HepG2 (cell line): ENCODE results near the gene OXLD1. TPM values are rescaled to one million over a fixed set of nuclear protein-coding genes. Genes with fewer than 3 reads are reported as not detected.
A peak's percentile ranks its signal among the peaks of the same experiment; 100 is the strongest.

Source experiments
- CBX1 ChIP-seq: IDR thresholded peaks from one replicate; pipeline ENCODE4 v1.6.1; 2016; ENCODE audit warnings: antibody characterized with exemption, low read depth
- ELF4 ChIP-seq: sonication (generic); formaldehyde crosslinking; IDR thresholded peaks from 2 replicates; pipeline ENCODE4 v1.5.0; 2020; ENCODE audit warnings: missing genetic modification reagents, mild to moderate bottlenecking, moderate library complexity, borderline replicate concordance
- HHEX ChIP-seq: IDR thresholded peaks from 2 replicates; pipeline ENCODE4 v1.6.1; 2016; ENCODE audit warnings: control low read depth
- IRX3 ChIP-seq: sonication (generic); formaldehyde crosslinking; IDR thresholded peaks from 2 replicates; pipeline ENCODE4 v1.8.1; 2023; ENCODE audit warnings: mild to moderate bottlenecking, low read depth, missing genetic modification reagents, borderline replicate concordance
- KLF6 ChIP-seq: IDR thresholded peaks from 2 replicates; pipeline ENCODE4 v1.8.0; 2016; ENCODE audit warnings: missing biosample characterization, missing genetic modification reagents
- MXD4 ChIP-seq: IDR thresholded peaks from 2 replicates; pipeline ENCODE4 v1.6.1; 2016; ENCODE audit warnings: mild to moderate bottlenecking, missing biosample characterization, missing genetic modification reagents
- NR2F6 ChIP-seq, 2 experiments: IDR thresholded peaks; 2 replicates each; pipeline ENCODE4 v1.6.1; 2016; ENCODE audit warnings: antibody characterized with exemption in 1 of 2, mild to moderate bottlenecking in 1 of 2
- PTBP1 ChIP-seq: fragments of 200-400 bp; formaldehyde crosslinking; IDR thresholded peaks from 2 replicates; pipeline ENCODE4 v1.6.1; 2018; ENCODE audit warnings: low read length, low read depth; ENCODE audit not compliant: poor library complexity, severe bottlenecking
- RBAK ChIP-seq: sonication (generic); formaldehyde crosslinking; IDR thresholded peaks from 2 replicates; pipeline ENCODE4 v1.5.1; 2020; ENCODE audit warnings: mild to moderate bottlenecking, missing genetic modification reagents
- SATB2 ChIP-seq: sonication (generic); formaldehyde crosslinking; IDR thresholded peaks from 2 replicates; pipeline ENCODE4 v1.5.0; 2020; ENCODE audit warnings: missing genetic modification reagents
- YEATS4 ChIP-seq: sonication (generic); formaldehyde crosslinking; IDR thresholded peaks from 2 replicates; pipeline ENCODE4 v1.4.0; 2020; ENCODE audit warnings: missing genetic modification reagents, borderline replicate concordance
- ZFP90 ChIP-seq: sonication (generic); formaldehyde crosslinking; IDR thresholded peaks from 2 replicates; pipeline ENCODE4 v1.8.0; 2022; ENCODE audit warnings: missing genetic modification reagents, mild to moderate bottlenecking, inconsistent platforms, borderline replicate concordance
- ZFYVE20 ChIP-seq: sonication (generic); formaldehyde crosslinking; IDR thresholded peaks from 2 replicates; pipeline ENCODE4 v1.8.0; 2023; ENCODE audit warnings: low read depth, mild to moderate bottlenecking, moderate library complexity, missing genetic modification reagents, borderline replicate concordance
- ZNF180 ChIP-seq: sonication (generic); formaldehyde crosslinking; IDR thresholded peaks from 2 replicates; pipeline ENCODE4 v1.4.0; 2020; ENCODE audit warnings: low read depth, missing genetic modification reagents, borderline replicate concordance
- ZNF235 ChIP-seq: sonication (generic); formaldehyde crosslinking; IDR thresholded peaks from 2 replicates; pipeline ENCODE4 v1.8.1; 2023; ENCODE audit warnings: mild to moderate bottlenecking, missing genetic modification reagents, borderline replicate concordance
- ZNF263 ChIP-seq: sonication (generic); formaldehyde crosslinking; IDR thresholded peaks from 2 replicates; pipeline ENCODE4 v1.4.0; 2020; ENCODE audit warnings: missing genetic modification reagents
- ZNF589 ChIP-seq: sonication (generic); formaldehyde crosslinking; conservative IDR thresholded peaks from 2 replicates; pipeline ENCODE4 v1.8.0; 2022; ENCODE audit warnings: mild to moderate bottlenecking, moderate library complexity, missing genetic modification reagents
- polyA plus RNA-seq, 8 experiments: library from polyadenylated mRNA; depleted of rRNA in 3 of 8; stranded (reverse) in 7 of 8; unstranded in 1 of 8; fragments of >200 nt; fragmentation: Illumina TruSeq in 4 of 8; extraction: Trizol in 4 of 8; gene quantifications; 2 replicates each; pipeline versions ENCODE4 v1.2.1 to v1.2.3, GENCODE V29; 2011 to 2016; ENCODE audit warnings: low read depth in 4 of 8, missing spikeins in 1 of 8, mixed read lengths in 1 of 8; ENCODE audit not compliant: insufficient read depth in 1 of 8
- total RNA-seq, 5 experiments: library from RNA; depleted of rRNA; stranded (reverse); fragments of >200 nt; fragmentation: Illumina TruSeq; extraction: Trizol; gene quantifications; 2 replicates each; pipeline ENCODE4 v1.2.3, GENCODE V29; 2016; ENCODE audit warnings: low read depth in 1 of 5
- TF ChIP-seq, protein P1 (sequence below): sonication (generic); formaldehyde crosslinking; IDR thresholded peaks from 2 replicates; pipeline ENCODE4 v1.4.0; 2020; ENCODE audit warnings: missing genetic modification reagents
- TF ChIP-seq, protein P2 (sequence below), 2 experiments: IDR thresholded peaks; 2 replicates each; pipeline ENCODE4 v1.6.1; 2011 to 2012; ENCODE audit warnings: low read length in 2 of 2, borderline replicate concordance in 1 of 2, low read depth in 1 of 2, mild to moderate bottlenecking in 1 of 2, moderate library complexity in 1 of 2
- TF ChIP-seq, protein P3 (sequence below): sonication (generic); formaldehyde crosslinking; conservative IDR thresholded peaks from 2 replicates; pipeline ENCODE4 v1.4.0; 2020; ENCODE audit warnings: mild to moderate bottlenecking, missing genetic modification reagents, moderate library complexity

Gene OXLD1
- total and polyA plus RNA-seq, 2 of the 13 experiments (the other 11 are each of a cell fraction or from before 2014, with no cell fraction given): 27.1 to 37.5 TPM

DNA sequence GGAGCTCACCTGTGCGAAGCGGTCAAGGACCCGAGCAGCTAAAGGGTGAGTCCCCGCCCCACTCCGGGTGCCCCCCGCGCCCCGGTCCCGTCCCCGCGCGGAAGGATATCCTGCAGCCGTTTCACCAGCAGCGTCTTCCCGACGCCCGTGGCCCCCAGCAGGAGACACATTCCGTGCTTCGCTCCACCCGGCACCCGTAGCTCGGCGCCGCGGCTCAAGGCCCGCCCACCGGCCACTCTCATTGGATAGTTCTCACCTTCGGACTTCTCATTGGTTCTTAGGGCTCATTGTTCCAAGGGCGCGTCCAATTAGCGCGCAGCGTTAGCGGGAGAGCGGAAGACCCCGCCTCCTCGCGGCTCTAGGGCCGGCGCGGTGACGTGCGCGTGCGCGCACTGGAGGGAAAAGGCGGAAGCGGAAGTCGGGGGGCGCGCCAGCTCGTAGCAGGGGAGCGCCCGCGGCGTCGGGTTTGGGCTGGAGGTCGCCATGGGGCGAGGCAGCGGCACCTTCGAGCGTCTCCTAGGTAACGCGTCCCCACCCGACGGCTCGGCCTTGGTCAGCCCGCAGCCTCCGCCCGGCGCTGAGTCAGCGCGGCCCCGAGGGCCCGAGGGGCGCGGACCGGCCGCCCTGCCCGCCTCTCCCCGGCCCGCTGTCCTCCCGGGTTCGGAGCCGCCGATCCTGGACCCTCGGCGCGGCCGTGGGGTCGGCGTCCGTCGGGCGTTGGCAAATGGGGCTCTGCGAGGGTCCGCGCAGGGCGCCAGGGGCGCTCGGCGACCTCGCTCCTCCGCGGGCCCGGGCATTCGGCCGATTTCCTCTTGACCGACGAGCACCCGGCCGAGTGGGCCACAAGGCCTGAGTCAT, 17.4 kb upstream of the OXLD1 start, which contains the start of the genes ARL16 and HGS (continued):
- TF ChIP-seq, protein P1, sequence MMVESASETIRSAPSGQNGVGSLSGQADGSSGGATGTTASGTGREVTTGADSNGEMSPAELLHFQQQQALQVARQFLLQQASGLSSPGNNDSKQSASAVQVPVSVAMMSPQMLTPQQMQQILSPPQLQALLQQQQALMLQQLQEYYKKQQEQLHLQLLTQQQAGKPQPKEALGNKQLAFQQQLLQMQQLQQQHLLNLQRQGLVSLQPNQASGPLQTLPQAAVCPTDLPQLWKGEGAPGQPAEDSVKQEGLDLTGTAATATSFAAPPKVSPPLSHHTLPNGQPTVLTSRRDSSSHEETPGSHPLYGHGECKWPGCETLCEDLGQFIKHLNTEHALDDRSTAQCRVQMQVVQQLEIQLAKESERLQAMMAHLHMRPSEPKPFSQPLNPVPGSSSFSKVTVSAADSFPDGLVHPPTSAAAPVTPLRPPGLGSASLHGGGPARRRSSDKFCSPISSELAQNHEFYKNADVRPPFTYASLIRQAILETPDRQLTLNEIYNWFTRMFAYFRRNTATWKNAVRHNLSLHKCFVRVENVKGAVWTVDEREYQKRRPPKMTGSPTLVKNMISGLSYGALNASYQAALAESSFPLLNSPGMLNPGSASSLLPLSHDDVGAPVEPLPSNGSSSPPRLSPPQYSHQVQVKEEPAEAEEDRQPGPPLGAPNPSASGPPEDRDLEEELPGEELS (CRISPR knock-in tag): 0 out of 2 replicates have a peak, but pooled peaks have one; percentile 36
- no peak for TF ChIP-seq NR2F6 (IDR thresholded peaks at IDR 0.05)
- TF ChIP-seq NR2F6 (CRISPR knock-in tag; IDR thresholded peaks at IDR 0.05): no peak
- no peak for TF ChIP-seq ZNF180 (CRISPR knock-in tag)
- TF ChIP-seq, protein P2, sequence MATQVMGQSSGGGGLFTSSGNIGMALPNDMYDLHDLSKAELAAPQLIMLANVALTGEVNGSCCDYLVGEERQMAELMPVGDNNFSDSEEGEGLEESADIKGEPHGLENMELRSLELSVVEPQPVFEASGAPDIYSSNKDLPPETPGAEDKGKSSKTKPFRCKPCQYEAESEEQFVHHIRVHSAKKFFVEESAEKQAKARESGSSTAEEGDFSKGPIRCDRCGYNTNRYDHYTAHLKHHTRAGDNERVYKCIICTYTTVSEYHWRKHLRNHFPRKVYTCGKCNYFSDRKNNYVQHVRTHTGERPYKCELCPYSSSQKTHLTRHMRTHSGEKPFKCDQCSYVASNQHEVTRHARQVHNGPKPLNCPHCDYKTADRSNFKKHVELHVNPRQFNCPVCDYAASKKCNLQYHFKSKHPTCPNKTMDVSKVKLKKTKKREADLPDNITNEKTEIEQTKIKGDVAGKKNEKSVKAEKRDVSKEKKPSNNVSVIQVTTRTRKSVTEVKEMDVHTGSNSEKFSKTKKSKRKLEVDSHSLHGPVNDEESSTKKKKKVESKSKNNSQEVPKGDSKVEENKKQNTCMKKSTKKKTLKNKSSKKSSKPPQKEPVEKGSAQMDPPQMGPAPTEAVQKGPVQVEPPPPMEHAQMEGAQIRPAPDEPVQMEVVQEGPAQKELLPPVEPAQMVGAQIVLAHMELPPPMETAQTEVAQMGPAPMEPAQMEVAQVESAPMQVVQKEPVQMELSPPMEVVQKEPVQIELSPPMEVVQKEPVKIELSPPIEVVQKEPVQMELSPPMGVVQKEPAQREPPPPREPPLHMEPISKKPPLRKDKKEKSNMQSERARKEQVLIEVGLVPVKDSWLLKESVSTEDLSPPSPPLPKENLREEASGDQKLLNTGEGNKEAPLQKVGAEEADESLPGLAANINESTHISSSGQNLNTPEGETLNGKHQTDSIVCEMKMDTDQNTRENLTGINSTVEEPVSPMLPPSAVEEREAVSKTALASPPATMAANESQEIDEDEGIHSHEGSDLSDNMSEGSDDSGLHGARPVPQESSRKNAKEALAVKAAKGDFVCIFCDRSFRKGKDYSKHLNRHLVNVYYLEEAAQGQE (IDR thresholded peaks at IDR 0.05; ENCODE audit: borderline replicate concordance in 1 of 2, low read depth in 1 of 2, low read length in 2 of 2): peak in 1 of 2 experiments; percentile 35; a peak in 1 of 4 replicates
- peak; percentile 51 for TF ChIP-seq ZNF263 (CRISPR knock-in tag)
- no peak for TF ChIP-seq SATB2 (CRISPR knock-in tag)
- no peak; the same call in 1 of the 2 replicates for TF ChIP-seq ZNF589 (CRISPR knock-in tag)
- 0 out of 2 replicates have a peak, but pooled peaks have one; percentile 34 for TF ChIP-seq ZNF235 (CRISPR knock-in tag)
- TF ChIP-seq, protein P3, sequence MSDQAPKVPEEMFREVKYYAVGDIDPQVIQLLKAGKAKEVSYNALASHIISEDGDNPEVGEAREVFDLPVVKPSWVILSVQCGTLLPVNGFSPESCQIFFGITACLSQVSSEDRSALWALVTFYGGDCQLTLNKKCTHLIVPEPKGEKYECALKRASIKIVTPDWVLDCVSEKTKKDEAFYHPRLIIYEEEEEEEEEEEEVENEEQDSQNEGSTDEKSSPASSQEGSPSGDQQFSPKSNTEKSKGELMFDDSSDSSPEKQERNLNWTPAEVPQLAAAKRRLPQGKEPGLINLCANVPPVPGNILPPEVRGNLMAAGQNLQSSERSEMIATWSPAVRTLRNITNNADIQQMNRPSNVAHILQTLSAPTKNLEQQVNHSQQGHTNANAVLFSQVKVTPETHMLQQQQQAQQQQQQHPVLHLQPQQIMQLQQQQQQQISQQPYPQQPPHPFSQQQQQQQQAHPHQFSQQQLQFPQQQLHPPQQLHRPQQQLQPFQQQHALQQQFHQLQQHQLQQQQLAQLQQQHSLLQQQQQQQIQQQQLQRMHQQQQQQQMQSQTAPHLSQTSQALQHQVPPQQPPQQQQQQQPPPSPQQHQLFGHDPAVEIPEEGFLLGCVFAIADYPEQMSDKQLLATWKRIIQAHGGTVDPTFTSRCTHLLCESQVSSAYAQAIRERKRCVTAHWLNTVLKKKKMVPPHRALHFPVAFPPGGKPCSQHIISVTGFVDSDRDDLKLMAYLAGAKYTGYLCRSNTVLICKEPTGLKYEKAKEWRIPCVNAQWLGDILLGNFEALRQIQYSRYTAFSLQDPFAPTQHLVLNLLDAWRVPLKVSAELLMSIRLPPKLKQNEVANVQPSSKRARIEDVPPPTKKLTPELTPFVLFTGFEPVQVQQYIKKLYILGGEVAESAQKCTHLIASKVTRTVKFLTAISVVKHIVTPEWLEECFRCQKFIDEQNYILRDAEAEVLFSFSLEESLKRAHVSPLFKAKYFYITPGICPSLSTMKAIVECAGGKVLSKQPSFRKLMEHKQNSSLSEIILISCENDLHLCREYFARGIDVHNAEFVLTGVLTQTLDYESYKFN (CRISPR knock-in tag): peak; percentile 40
- no peak for TF ChIP-seq CBX1
- no peak for TF ChIP-seq PTBP1
- no peak for TF ChIP-seq RBAK (CRISPR knock-in tag)
- TF ChIP-seq ELF4 (CRISPR knock-in tag): peak; percentile 97
- peak; percentile 93 for TF ChIP-seq ZFP90 (CRISPR knock-in tag)
- TF ChIP-seq ZFYVE20 (CRISPR knock-in tag): no peak
- TF ChIP-seq YEATS4 (CRISPR knock-in tag): peak; percentile 77
- TF ChIP-seq KLF6: peak; percentile 73; the same call in 1 of the 2 replicates
- peak; percentile 25; the same call in 1 of the 2 replicates for TF ChIP-seq IRX3 (CRISPR knock-in tag)
- TF ChIP-seq MXD4: peak; percentile 93
- no peak for TF ChIP-seq HHEX (CRISPR knock-in tag)
